Ureter (tissue), 1 donor: ENCODE results near the gene MEIS2. TPM values are rescaled to one million over a fixed set of nuclear protein-coding genes. Genes with fewer than 3 reads are reported as not detected.
"Not testable (repeated sequence)": the region's sequence is repeated elsewhere in the genome, so short reads cannot be mapped to it uniquely, and the experiment has no call there.

Experiments used
- DNase-seq: peaks from one replicate; pipeline ENCODE4 v3.0.0-alpha.2; 2020; ENCODE audit warnings: low spot score
- total RNA-seq: library from RNA; stranded (reverse); gene quantifications from one replicate; pipeline ENCODE4 v1.2.4, GENCODE V29; 2023
- donor health status: DM: yes; HTN: yes; CAD: no.

MEIS2 gene
- total RNA-seq, 1 donor from 2014 or later: 74.8 TPM

- DNase-seq: no peak
Observed at GRCh38 chr15:37009288-37009687, 91.1 kb downstream of the MEIS2 start.

- DNase-seq: no peak
Observed at GRCh38 chr15:37008205-37008604, 92.1 kb downstream of the MEIS2 start.

- DNase-seq: no peak
Observed at GRCh38 chr15:37007301-37007700, 93.0 kb downstream of the MEIS2 start.

- no peak for DNase-seq
Observed at GRCh38 chr15:37004981-37005735, 95.2 kb downstream of the MEIS2 start.

GRCh38 chr15:37004373-37004869, 95.9 kb downstream of the MEIS2 start:
- no peak for DNase-seq

GRCh38 chr15:37002041-37002672, 98.2 kb downstream of the MEIS2 start:
- DNase-seq: no peak

GRCh38 chr15:37001417-37001816, 98.9 kb downstream of the MEIS2 start:
- DNase-seq: no peak

GRCh38 chr15:36999778-37000177, 100.6 kb downstream of the MEIS2 start:
- no peak for DNase-seq

- no peak for DNase-seq
Observed at GRCh38 chr15:36996538-36997181, 103.7 kb downstream of the MEIS2 start.

- DNase-seq: no peak
Observed at GRCh38 chr15:36996121-36996520, 104.2 kb downstream of the MEIS2 start.

GRCh38 chr15:36994790-36995189, 105.6 kb downstream of the MEIS2 start:
- DNase-seq: no peak

GRCh38 chr15:36992454-36992853, 107.9 kb downstream of the MEIS2 start:
- no peak for DNase-seq

- DNase-seq: no peak
Observed at GRCh38 chr15:36988947-36989346, 111.4 kb downstream of the MEIS2 start.

- DNase-seq: no peak
Observed at GRCh38 chr15:36982430-36982829, 117.9 kb downstream of the MEIS2 start.

- not testable (repeated sequence) for DNase-seq
Observed at GRCh38 chr15:36980281-36980680, 120.1 kb downstream of the MEIS2 start.

GRCh38 chr15:36978625-36979024, 121.7 kb downstream of the MEIS2 start:
- no peak for DNase-seq

- DNase-seq: no peak
Observed at GRCh38 chr15:36978126-36978525, 122.2 kb downstream of the MEIS2 start.

- DNase-seq: no peak
Observed at GRCh38 chr15:36977659-36978058, 122.7 kb downstream of the MEIS2 start.

- DNase-seq: no peak
Observed at GRCh38 chr15:36972704-36973103, 127.6 kb downstream of the MEIS2 start.

GRCh38 chr15:36970522-36970921, 129.8 kb downstream of the MEIS2 start:
- no peak for DNase-seq

GRCh38 chr15:36967929-36968328, 132.4 kb downstream of the MEIS2 start:
- no peak for DNase-seq

GRCh38 chr15:36966708-36967107, 133.6 kb downstream of the MEIS2 start:
- no peak for DNase-seq
